ENCODE data around the gene DAD1. TPM values are rescaled to one million over a fixed set of nuclear protein-coding genes. Genes with fewer than 3 reads are reported as not detected.
"Not testable (repeated sequence)": the region's sequence is repeated elsewhere in the genome, so short reads cannot be mapped to it uniquely, and the experiment has no call there.

The DAD1 gene
- total RNA-seq: 100 to 1,000 TPM; 265 to 302 TPM

DNA sequence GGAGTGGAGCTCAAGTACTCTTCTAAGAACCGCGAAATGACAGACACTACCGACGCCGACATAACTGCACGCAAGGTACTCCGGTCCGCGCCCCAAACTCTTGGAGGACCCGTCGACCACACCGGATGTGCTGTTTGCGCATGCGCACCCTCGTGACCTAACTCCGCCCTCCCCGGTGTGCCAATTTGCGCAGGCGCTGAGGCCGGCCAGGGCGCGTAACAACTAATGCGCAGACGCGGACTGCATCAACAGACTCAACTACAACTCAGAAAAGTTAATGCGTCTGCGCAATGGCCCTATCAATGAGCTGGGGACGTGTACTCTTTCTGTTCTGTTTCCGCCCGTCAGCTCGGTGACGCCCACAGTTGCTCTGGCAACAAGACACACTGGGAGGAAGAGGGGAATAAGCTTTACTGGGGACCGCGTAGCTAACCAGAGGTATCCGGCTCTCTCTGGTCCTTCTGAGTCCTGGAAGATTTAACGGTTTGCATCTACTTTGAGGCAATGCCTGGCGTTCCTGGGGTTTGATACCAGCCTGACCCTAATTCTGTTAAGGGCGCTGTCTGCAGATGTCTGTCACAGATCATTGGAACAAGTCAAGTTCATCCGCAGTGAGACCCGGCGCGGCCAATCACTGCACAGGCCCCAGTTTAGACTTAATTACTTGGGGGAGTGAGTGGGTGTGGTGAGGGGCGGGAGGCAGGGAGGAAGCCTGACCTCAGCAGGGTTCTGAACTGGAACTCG is at the start of gene DAD1:
DAD1 (minus strand) TSS at position 129 of the 744 bp plus-strand sequence; CDS start at position 62, 67 bp downstream.
- ATAC-seq: peak; percentile 84

GRCh38 chr14:22635980-22636379 is 47.0 kb upstream of the DAD1 start:
- POLR2A ChIA-PET; H3K4me1 Mint-ChIP-seq; ATAC-seq; H3K27ac Mint-ChIP-seq; intact Hi-C loops (cut with DNase I, micrococcal nuclease); H3K36me3 Mint-ChIP-seq (ENCODE audit: low read depth); H3K27me3 Mint-ChIP-seq; DNase-seq; H3K4me3 Mint-ChIP-seq; H3K9me3 Mint-ChIP-seq (ENCODE audit: low read depth): not testable (repeated sequence)
- CTCF ChIA-PET: interaction anchor here (1.0 kb wide), 1 partner anchor 65 kb away, joined by 3 read pairs; no protein-coding TSS in a partner anchor

More for the DNA sequence above, at the start of gene DAD1:
- H3K4me1 Mint-ChIP-seq: peaks cover 72% of the 10 kb centered on the region
- ChIA-PET CTCF (interaction anchor here (0.6 to 19.8 kb wide), 27 partner anchors 10 to 840 kb away, joined by 3 to 342 read pairs (median 4); partner anchors contain the start of genes ABHD4, HAUS4, OR6J1 and OXA1L), POLR2A (interaction anchor here (0.6 to 3.6 kb wide), 22 partner anchors 10 to 1324 kb away, joined by 3 to 30 read pairs (median 4); partner anchors contain the start of genes ABHD4, ACIN1, C14orf119 and LRP10)
- DNase-seq: peak; percentile 100
- peak within 1 kb of the TSS; percentile 93 for H3K4me3 Mint-ChIP-seq
- H3K36me3 Mint-ChIP-seq (ENCODE audit: low read depth): peaks cover 38% of the 10 kb centered on the region
- intact Hi-C loops (cut with DNase I, micrococcal nuclease): loop anchor here (1.0 to 10.0 kb wide), 15 partner anchors 9 to 1134 kb away; partner anchors contain the start of genes ABHD4 (in 2 of the 2), OXA1L (in 2 of the 2), PRMT5 (in 2 of the 2) and BCL2L2 (in 1 of the 2)
- no peaks in the 10 kb centered on the region for H3K9me3 Mint-ChIP-seq (ENCODE audit: low read depth)
- H3K27ac Mint-ChIP-seq: peak within 1 kb of the TSS; percentile 97
- H3K27me3 Mint-ChIP-seq: peaks cover 1% of the 10 kb centered on the region

DNA sequence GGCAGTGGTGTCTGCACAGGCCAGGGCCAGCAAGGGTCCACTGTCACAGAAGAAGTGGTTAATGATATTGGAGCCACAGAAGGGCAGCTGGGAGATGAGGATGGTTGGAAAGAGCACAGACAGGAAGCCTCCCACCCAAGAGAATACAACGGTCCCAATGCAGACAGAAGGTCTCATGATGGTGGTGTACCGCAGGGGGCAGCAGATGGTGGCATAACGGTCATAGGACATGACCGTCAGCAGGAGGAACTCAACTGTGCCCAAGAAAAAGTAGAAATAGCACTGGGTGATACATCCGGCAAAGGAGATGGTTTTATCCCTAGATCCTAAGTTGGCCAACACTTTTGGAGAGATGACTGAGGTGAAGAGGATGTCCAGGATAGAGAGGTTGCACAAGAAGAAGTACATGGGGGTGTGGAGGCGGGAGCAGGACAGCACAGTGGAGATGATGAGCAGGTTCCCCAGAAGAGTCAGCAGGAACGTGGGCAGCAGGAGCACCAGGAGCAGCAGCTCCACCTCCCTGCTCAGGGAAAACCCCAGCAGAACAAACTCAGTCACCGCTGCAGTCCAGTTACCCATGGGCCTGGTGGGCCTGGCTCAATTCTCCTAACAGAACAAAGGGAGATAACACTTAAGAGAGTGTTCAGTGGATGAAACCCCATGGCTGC is 45.3 kb upstream of the DAD1 start:
- CTCF ChIA-PET: interaction anchor here (0.7 to 0.8 kb wide), 2 partner anchors 65 to 109 kb away, joined by 3 read pairs; no protein-coding TSS in a partner anchor
- Mint-ChIP-seq H3K9me3 (ENCODE audit: low read depth) (peaks cover 11% of the 10 kb centered on the region), H3K4me1 (no peaks in the 10 kb centered on the region), H3K27ac (no peak overlapping the region), H3K4me3 (no peak overlapping the region), H3K27me3 (no peaks in the 10 kb centered on the region), H3K36me3 (ENCODE audit: low read depth) (no peaks in the 10 kb centered on the region)
- ATAC-seq: no peak
- intact Hi-C loops (cut with DNase I, micrococcal nuclease): no loop called here
- POLR2A ChIA-PET: no interaction called here
- no peak for DNase-seq

DNA sequence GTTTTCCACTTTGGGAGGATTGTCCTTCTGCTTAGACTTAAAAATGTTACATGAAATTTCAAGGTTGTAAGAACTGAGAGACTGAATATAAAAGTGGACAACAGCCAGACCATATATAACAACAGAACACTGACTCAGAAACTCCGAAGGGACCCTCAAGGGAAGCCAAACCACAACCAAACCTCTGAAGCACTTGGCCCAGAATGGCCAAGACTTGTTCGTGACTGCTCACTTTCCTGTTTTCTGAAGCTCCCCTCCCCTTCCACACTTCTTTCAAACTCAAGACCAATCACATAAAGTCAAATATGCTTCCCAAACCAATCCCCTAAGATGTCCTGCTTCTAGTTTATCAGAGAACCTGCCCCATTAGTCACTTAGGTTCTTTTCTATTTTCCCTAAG is 41.5 kb upstream of the DAD1 start:
- ATAC-seq: no peak
- H3K27me3 Mint-ChIP-seq: peaks cover 5% of the 10 kb centered on the region
- no peak overlapping the region for H3K27ac Mint-ChIP-seq
- no peaks in the 10 kb centered on the region for H3K4me1 Mint-ChIP-seq
- no peak overlapping the region for H3K4me3 Mint-ChIP-seq
- intact Hi-C loops (cut with DNase I, micrococcal nuclease): no loop called here
- ChIA-PET CTCF (interaction anchor here (1.5 kb wide), 1 partner anchor 16 kb away, joined by 3 read pairs; no protein-coding TSS in a partner anchor), POLR2A (no interaction called here)
- H3K9me3 Mint-ChIP-seq (ENCODE audit: low read depth): peaks cover 11% of the 10 kb centered on the region
- H3K36me3 Mint-ChIP-seq (ENCODE audit: low read depth): no peaks in the 10 kb centered on the region
- no peak for DNase-seq

DNA sequence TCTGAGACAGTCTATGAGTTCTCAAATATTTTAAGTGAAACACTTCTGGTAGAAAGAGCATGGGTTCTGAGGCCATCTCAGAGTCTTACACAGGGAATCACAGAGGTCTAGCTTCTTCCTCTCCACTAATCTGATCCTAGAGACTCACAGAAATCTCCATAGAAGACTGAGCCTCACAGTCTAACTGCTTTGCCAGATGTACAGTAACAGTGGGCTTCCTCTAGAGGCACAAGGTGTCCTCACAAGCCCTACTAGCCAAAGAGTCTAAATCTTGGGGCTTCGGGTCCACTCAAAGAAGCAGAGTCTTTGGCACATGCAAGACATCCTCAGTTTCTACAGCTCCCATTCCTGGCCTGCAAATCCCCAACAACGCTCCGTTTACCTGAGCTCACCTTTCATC is 41.0 kb upstream of the DAD1 start:
- no peaks in the 10 kb centered on the region for H3K4me1 Mint-ChIP-seq

DNA sequence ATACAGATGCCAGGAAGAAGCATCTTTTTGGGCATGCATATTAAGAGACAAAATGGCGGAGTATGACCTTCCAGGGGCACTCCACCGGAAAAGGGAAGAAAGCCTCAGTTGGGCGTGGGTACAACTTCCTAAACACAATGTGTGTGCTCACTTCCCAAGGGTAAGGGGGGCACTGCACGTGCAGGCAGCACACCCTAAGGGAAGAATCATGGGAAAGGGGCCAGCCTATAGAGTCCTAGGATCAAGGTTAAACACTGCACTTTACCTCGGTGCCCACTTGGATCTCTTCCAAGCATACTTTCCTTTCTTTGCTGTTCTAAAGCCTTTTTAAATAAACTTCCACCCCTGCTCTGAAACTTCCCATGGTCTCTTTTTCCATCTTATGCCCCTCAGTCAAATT is 40.3 kb upstream of the DAD1 start:
- DNase-seq (no peak), ATAC-seq (no peak)
- intact Hi-C loops (cut with DNase I, micrococcal nuclease): loop anchor here in 1 of 2 experiments (2.0 kb wide), 1 partner anchor 15 kb away; the partner anchor contains the start of gene OR6J1
- POLR2A ChIA-PET: no interaction called here
- peaks cover 11% of the 10 kb centered on the region for H3K9me3 Mint-ChIP-seq (ENCODE audit: low read depth)
- H3K36me3 Mint-ChIP-seq (ENCODE audit: low read depth): no peaks in the 10 kb centered on the region
- CTCF ChIA-PET: no interaction called here
- no peaks in the 10 kb centered on the region for H3K4me1 Mint-ChIP-seq
- no peak overlapping the region for H3K27ac Mint-ChIP-seq
- peaks cover 5% of the 10 kb centered on the region for H3K27me3 Mint-ChIP-seq
- H3K4me3 Mint-ChIP-seq: no peak overlapping the region

More for the DNA sequence above, 41.0 kb upstream of the DAD1 start:
- POLR2A ChIA-PET: no interaction called here
- Mint-ChIP-seq H3K27ac (no peak overlapping the region), H3K27me3 (peaks cover 5% of the 10 kb centered on the region), H3K36me3 (ENCODE audit: low read depth) (no peaks in the 10 kb centered on the region), H3K9me3 (ENCODE audit: low read depth) (peaks cover 11% of the 10 kb centered on the region), H3K4me3 (no peak overlapping the region)
- ATAC-seq: no peak
- no peak for DNase-seq
- CTCF ChIA-PET: interaction anchor here (1.5 kb wide), 1 partner anchor 16 kb away, joined by 3 read pairs; no protein-coding TSS in a partner anchor
- intact Hi-C loops (cut with DNase I, micrococcal nuclease): no loop called here

DNA sequence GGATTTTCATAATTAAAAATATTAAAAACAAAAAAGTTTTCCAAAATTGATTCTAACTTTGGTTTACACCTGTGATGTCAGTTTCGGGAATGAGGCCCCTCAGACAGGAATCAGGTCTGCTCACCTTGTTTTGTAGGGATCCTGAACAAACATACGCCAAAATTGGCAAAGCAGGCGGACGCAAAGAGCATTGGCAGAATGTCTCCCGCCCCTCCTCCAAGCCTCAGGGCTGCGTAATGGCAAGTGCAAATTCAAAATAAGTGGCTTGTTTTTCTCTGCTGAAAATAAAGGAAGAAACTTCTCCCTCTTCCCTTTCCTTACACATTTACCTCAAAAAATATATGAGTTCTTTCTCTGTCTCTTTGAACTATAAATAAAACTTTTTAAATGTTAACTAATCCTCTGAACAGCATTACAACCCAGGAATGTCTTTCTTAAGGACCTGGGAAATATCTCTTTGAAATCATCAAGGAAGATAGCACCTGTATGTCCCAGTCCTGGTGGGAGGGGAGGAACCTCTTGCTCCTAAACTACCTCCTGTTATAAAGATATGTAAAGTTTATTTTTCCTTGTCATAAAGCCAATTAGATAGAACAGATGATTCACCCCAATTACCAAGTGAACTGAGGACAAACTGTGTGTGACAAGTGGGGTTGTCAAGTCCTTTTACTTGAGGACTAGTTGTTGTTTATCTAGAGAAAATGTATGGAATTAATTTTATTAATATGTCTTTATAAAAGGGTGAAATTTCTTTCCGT is 38.7 kb upstream of the DAD1 start:
- intact Hi-C loops (cut with DNase I, micrococcal nuclease): loop anchor here in 1 of 2 experiments (2.0 kb wide), 1 partner anchor 17 kb away; the partner anchor contains the start of gene OR6J1
- DNase-seq (no peak), ATAC-seq (no peak)
- Mint-ChIP-seq H3K4me3 (no peak overlapping the region), H3K9me3 (ENCODE audit: low read depth) (peaks cover 11% of the 10 kb centered on the region), H3K27me3 (peaks cover 5% of the 10 kb centered on the region), H3K36me3 (ENCODE audit: low read depth) (no peaks in the 10 kb centered on the region), H3K27ac (no peak overlapping the region), H3K4me1 (no peaks in the 10 kb centered on the region)
- POLR2A ChIA-PET: no interaction called here
- CTCF ChIA-PET: no interaction called here

GRCh38 chr14:22626590-22626989 is 37.6 kb upstream of the DAD1 start:
- ATAC-seq (no peak), DNase-seq (no peak)
- Mint-ChIP-seq H3K27me3 (peaks cover 5% of the 10 kb centered on the region), H3K4me1 (no peaks in the 10 kb centered on the region), H3K9me3 (ENCODE audit: low read depth) (peaks cover 11% of the 10 kb centered on the region), H3K36me3 (ENCODE audit: low read depth) (no peaks in the 10 kb centered on the region), H3K27ac (no peak overlapping the region), H3K4me3 (no peak overlapping the region)
- intact Hi-C loops (cut with DNase I, micrococcal nuclease): no loop called here
- POLR2A ChIA-PET: no interaction called here
- CTCF ChIA-PET: no interaction called here

DNA sequence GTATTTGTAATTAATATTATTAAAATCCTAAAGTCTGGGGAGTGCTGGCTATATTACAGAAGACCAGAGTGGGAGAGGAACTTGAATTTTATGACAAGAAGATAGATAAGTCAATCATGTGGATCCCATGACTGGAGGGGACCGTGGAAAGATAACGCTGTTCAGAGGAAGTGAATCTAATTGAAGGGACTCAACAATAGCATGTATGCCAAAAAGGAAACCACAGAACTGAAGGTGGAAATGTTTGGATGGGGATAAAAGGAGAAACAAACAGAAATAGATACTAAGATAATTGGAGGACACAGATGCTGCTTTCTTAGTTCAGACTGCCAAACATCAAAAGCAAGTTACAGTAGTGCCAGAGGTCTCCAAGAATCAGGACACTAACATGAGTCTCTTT is 34.0 kb upstream of the DAD1 start:
- no peak for ATAC-seq
- CTCF ChIA-PET: interaction anchor here (1.1 kb wide), 1 partner anchor 30 kb away, joined by 5 read pairs; no protein-coding TSS in a partner anchor

DNA sequence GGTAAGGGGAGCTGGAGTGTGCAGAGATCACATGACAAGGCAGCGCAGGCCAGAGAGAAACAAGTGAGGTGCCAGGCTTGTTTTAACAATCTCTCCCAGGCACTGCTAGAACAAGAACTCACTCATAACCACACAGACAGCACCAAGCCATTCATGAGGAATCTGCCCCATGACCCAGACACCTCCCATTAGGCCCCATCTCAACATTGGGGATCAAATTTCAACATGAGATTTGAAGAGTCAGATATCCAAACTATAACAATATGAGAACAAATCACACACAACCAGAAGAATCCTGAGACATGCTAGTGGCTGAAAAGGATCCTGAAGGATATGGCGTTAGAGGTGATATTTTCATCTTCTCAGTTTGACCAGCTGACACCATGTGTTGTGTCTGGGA is 33.2 kb upstream of the DAD1 start:
- ChIA-PET CTCF (no interaction called here), POLR2A (no interaction called here)
- Mint-ChIP-seq H3K27ac (no peak overlapping the region), H3K27me3 (peaks cover 2% of the 10 kb centered on the region), H3K4me3 (no peak overlapping the region), H3K4me1 (no peaks in the 10 kb centered on the region), H3K9me3 (ENCODE audit: low read depth) (no peaks in the 10 kb centered on the region), H3K36me3 (ENCODE audit: low read depth) (no peaks in the 10 kb centered on the region)
- DNase-seq: no peak
- no peak for ATAC-seq
- intact Hi-C loops (cut with DNase I, micrococcal nuclease): no loop called here

More for the DNA sequence above, 34.0 kb upstream of the DAD1 start:
- Mint-ChIP-seq H3K36me3 (ENCODE audit: low read depth) (no peaks in the 10 kb centered on the region), H3K4me1 (no peaks in the 10 kb centered on the region), H3K4me3 (no peak overlapping the region), H3K9me3 (ENCODE audit: low read depth) (no peaks in the 10 kb centered on the region), H3K27me3 (peaks cover 2% of the 10 kb centered on the region), H3K27ac (no peak overlapping the region)
- DNase-seq: no peak
- intact Hi-C loops (cut with DNase I, micrococcal nuclease): no loop called here
- POLR2A ChIA-PET: no interaction called here

DNA sequence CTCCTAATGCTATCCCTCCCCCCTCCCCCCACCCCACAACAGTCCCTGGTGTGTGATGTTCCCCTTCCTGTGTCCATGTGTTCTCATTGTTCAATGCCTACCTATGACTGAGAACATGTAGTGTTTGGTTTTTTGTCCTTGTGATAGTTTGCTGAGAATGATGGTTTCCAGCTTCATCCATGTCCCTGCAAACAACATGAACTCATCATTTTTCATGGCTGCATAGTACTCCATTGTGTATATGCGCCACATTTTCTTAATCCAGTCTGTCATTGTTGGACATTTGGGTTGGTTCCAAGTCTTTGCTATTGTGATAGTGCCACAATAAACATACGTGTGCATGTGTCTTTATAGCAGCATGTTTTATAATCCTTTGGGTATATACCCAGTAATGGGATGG is 26.7 kb upstream of the DAD1 start:
- ATAC-seq; H3K4me1 Mint-ChIP-seq; H3K4me3 Mint-ChIP-seq; H3K27ac Mint-ChIP-seq; H3K36me3 Mint-ChIP-seq (ENCODE audit: low read depth); H3K9me3 Mint-ChIP-seq (ENCODE audit: low read depth); CTCF ChIA-PET; POLR2A ChIA-PET; DNase-seq; H3K27me3 Mint-ChIP-seq; intact Hi-C loops (cut with DNase I, micrococcal nuclease): not testable (repeated sequence)
